Activated CD4-positive, alpha-beta T cell treated with anti-CD3 and anti-CD28 coated beads for 4 hours (primary cell): ENCODE data around the gene ENTHD1.
"Not testable (repeated sequence)": the region's sequence is repeated elsewhere in the genome, so short reads cannot be mapped to it uniquely, and the experiment has no call there.

ENCODE experiments used
- DNase-seq, 2 donors: peaks; one replicate each; pipeline ENCODE4 v3.0.0-alpha.2; 2020

The ENTHD1 gene

GRCh38 chr22:39896313-39896996, 2.9 kb upstream of the ENTHD1 start:
- DNase-seq: no peak

- no peak for DNase-seq
These were observed 2.1 kb upstream of the ENTHD1 start for GRCh38 chr22:39895682-39896081.

GRCh38 chr22:39894554-39895092, 1.1 kb upstream of the ENTHD1 start:
- DNase-seq: no peak

- not testable (repeated sequence) for DNase-seq
These were observed 3.6 kb downstream of the ENTHD1 start for GRCh38 chr22:39889924-39890323.

GRCh38 chr22:39883057-39883456, 10.5 kb downstream of the ENTHD1 start:
- no peak for DNase-seq

- no peak for DNase-seq
These were observed 12.8 kb downstream of the ENTHD1 start for GRCh38 chr22:39880722-39881121.

- no peak for DNase-seq
These were observed 16.3 kb downstream of the ENTHD1 start for GRCh38 chr22:39877079-39877845.

GRCh38 chr22:39875176-39875885, 18.2 kb downstream of the ENTHD1 start:
- not testable (repeated sequence) for DNase-seq

GRCh38 chr22:39873965-39874364, 19.6 kb downstream of the ENTHD1 start:
- DNase-seq: peak; percentile 3 to 27

GRCh38 chr22:39872548-39872947, 21.0 kb downstream of the ENTHD1 start:
- DNase-seq: no peak

GRCh38 chr22:39871008-39871798, 22.4 kb downstream of the ENTHD1 start:
- no peak for DNase-seq

- not testable (repeated sequence) for DNase-seq
These were observed 23.8 kb downstream of the ENTHD1 start for GRCh38 chr22:39869797-39870196.

GRCh38 chr22:39868741-39869140, 24.8 kb downstream of the ENTHD1 start:
- no peak for DNase-seq

- no peak for DNase-seq
These were observed 33.5 kb downstream of the ENTHD1 start for GRCh38 chr22:39859903-39860588.

GRCh38 chr22:39856588-39856987, 37.0 kb downstream of the ENTHD1 start:
- DNase-seq: no peak

GRCh38 chr22:39852799-39853198, 40.8 kb downstream of the ENTHD1 start:
- no peak for DNase-seq

- no peak for DNase-seq
These were observed 41.8 kb downstream of the ENTHD1 start for GRCh38 chr22:39851606-39852315.

- DNase-seq: no peak
These were observed 46.1 kb downstream of the ENTHD1 start for GRCh38 chr22:39847477-39847876.

GRCh38 chr22:39846539-39846938, 47.0 kb downstream of the ENTHD1 start:
- DNase-seq: not testable (repeated sequence)

- DNase-seq: no peak
These were observed 48.0 kb downstream of the ENTHD1 start for GRCh38 chr22:39845529-39845928.

GRCh38 chr22:39839917-39840510, 53.5 kb downstream of the ENTHD1 start:
- peak; percentile 38 to 42 for DNase-seq
